GM18861 (cell line): Measurements from ENCODE around the gene FZD4.
"Not testable (repeated sequence)": the region's sequence is repeated elsewhere in the genome, so short reads cannot be mapped to it uniquely, and the experiment has no call there.

Experiments used
- ATAC-seq: cut with Tn5 transposase; IDR thresholded peaks from one replicate; pipeline ENCODE4 v1.9.1; 2021; ENCODE audit not compliant: unreplicated experiment

FZD4 gene

DNA sequence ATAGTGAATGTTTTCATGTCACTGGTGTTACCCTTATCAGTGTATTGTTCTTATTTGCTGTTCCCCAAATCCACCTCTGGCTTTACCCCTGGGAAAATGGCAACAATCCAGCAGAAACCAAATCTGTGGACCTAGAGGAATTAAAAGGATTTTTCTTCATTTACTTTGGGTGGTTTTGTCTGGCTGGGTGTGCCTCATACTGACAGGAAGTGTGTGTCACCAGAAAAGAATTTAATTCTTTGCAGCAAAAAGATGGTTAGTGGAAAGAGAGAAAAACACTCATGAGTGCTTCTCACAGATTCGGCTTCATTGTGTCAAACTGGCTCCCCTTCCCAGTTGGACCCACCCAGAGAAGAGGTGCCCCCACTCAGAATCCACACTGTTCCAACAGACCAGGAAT, 38.9 kb downstream of the FZD4 start:
- ATAC-seq: no peak

GRCh38 chr11:86915850-86916249, 39.3 kb downstream of the FZD4 start:
- ATAC-seq: not testable (repeated sequence)

GRCh38 chr11:86914865-86915519, 40.2 kb downstream of the FZD4 start:
- no peak for ATAC-seq

GRCh38 chr11:86912238-86912637, 43.0 kb downstream of the FZD4 start:
- no peak for ATAC-seq

GRCh38 chr11:86910592-86910991, 44.6 kb downstream of the FZD4 start:
- no peak for ATAC-seq

- no peak for ATAC-seq
These were observed 49.0 kb downstream of the FZD4 start for GRCh38 chr11:86906198-86906597.

GRCh38 chr11:86905252-86905651, 49.9 kb downstream of the FZD4 start:
- ATAC-seq: no peak

GRCh38 chr11:86904001-86904400, 51.2 kb downstream of the FZD4 start:
- no peak for ATAC-seq

DNA sequence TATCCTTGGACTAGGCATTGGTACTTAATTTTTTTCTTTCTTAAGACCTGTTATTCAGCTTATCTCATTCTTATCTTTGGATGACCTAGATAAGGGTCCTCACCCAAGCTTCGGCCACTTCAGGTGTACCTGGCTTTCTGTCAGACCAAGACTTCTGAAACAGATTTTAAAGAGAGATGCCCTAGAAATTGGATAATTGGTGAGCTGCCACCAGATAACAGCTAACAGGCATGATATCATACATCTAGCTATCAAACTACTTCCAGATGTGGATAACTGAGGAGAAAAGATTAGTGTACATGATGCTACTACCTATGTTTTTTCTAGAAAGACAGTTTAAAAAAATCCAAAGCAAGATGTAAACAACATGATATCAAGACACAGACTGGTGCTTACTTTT, 52.9 kb downstream of the FZD4 start:
- no peak for ATAC-seq

GRCh38 chr11:86901599-86901998, 53.6 kb downstream of the FZD4 start:
- ATAC-seq: no peak

DNA sequence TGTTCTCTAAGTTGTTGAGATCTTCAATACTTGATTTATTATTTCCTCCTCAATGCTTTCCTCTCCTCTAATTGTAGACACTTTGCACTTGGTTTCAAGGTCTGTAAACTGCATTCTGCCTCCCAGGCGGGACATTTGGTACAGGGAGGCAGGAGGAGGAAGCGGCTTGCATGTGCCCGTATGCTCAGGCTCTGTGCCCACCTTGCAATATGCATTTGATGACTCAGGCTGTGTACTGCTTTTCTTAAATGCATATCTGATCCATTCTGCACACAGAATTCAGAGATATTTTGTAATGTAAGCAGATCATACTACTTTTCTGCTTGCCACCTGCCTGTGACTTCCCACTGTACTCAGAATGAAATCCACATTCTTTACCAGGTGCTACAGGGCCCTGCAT, 55.0 kb downstream of the FZD4 start:
- no peak for ATAC-seq

- no peak for ATAC-seq
These were observed 56.5 kb downstream of the FZD4 start for GRCh38 chr11:86898689-86899088.

- ATAC-seq: no peak
These were observed 58.8 kb downstream of the FZD4 start for GRCh38 chr11:86896441-86896841.
